Measurements from ENCODE around the gene VRK2.
"Not testable (repeated sequence)": the region's sequence is repeated elsewhere in the genome, so short reads cannot be mapped to it uniquely, and the experiment has no call there.

VRK2 gene

GRCh38 chr2:58158481-58158880 lies 111.9 kb downstream of the VRK2 start:
- Histone ChIP-seq H4K20me1 (ENCODE audit: low read depth, low read length) (no peaks in the 10 kb centered on the region), H3F3A (ENCODE audit: insufficient read depth) (no peaks in the 10 kb centered on the region), H3K4me2 (ENCODE audit: low read depth, low read length, poor library complexity, severe bottlenecking) (no peak overlapping the region), H3K9me3 (ENCODE audit: insufficient read depth, low read length) (no peaks in the 10 kb centered on the region), H3K4me3 (ENCODE audit: insufficient read depth, low read length, poor library complexity, severe bottlenecking) (no peak overlapping the region), H3K27ac (ENCODE audit: low read depth, low read length) (no peak overlapping the region), H3K27me3 (ENCODE audit: low read length) (no peaks in the 10 kb centered on the region), H3K36me3 (ENCODE audit: low read length) (peaks cover 50% of the 10 kb centered on the region), H3K9ac (ENCODE audit: low read length) (no peak overlapping the region), H3K79me2 (ENCODE audit: insufficient read depth, low read length) (no peaks in the 10 kb centered on the region), H3K9me2 (replicated peaks; ENCODE audit: insufficient read depth, low read length) (no peaks in the 10 kb centered on the region), H2AFZ (ENCODE audit: low read depth, low read length, severe bottlenecking) (no peak overlapping the region)
- TF ChIP-seq EZH2phosphoT487 (conservative IDR thresholded peaks at IDR 0.05; ENCODE audit: low read length): no peak
- no peak for TF ChIP-seq CTCF (IDR thresholded peaks at IDR 0.05; ENCODE audit: insufficient read depth, low read length, poor library complexity, severe bottlenecking)

- no peak overlapping the region for H3K27ac ChIP-seq (ENCODE audit: low read depth, low read length)
Measured at GRCh38 chr2:58163913-58164312, 117.3 kb downstream of the VRK2 start.

GRCh38 chr2:58168130-58168529 lies 121.5 kb downstream of the VRK2 start:
- not testable (repeated sequence) for H3K9me2 ChIP-seq (replicated peaks; ENCODE audit: insufficient read depth, low read length); H3K79me2 ChIP-seq (ENCODE audit: insufficient read depth, low read length); H4K20me1 ChIP-seq (ENCODE audit: low read depth, low read length); H3K4me2 ChIP-seq (ENCODE audit: low read depth, low read length, poor library complexity, severe bottlenecking); H3K36me3 ChIP-seq (ENCODE audit: low read length); H3K27ac ChIP-seq (ENCODE audit: low read depth, low read length); H3K4me3 ChIP-seq (ENCODE audit: insufficient read depth, low read length, poor library complexity, severe bottlenecking); H3K9ac ChIP-seq (ENCODE audit: low read length); H3K9me3 ChIP-seq (ENCODE audit: insufficient read depth, low read length); H3K27me3 ChIP-seq (ENCODE audit: low read length); H3F3A ChIP-seq (ENCODE audit: insufficient read depth); H2AFZ ChIP-seq (ENCODE audit: low read depth, low read length, severe bottlenecking)

More at GRCh38 chr2:58163913-58164312, 117.3 kb downstream of the VRK2 start:
- H3K27me3 ChIP-seq (ENCODE audit: low read length): no peaks in the 10 kb centered on the region
- H3K9ac ChIP-seq (ENCODE audit: low read length): no peak overlapping the region
- no peak for TF ChIP-seq CTCF (IDR thresholded peaks at IDR 0.05; ENCODE audit: insufficient read depth, low read length, poor library complexity, severe bottlenecking)
- TF ChIP-seq EZH2phosphoT487 (conservative IDR thresholded peaks at IDR 0.05; ENCODE audit: low read length): no peak
- H3K9me3 ChIP-seq (ENCODE audit: insufficient read depth, low read length): no peaks in the 10 kb centered on the region
- H3K79me2 ChIP-seq (ENCODE audit: insufficient read depth, low read length): no peaks in the 10 kb centered on the region
- H3K4me2 ChIP-seq (ENCODE audit: low read depth, low read length, poor library complexity, severe bottlenecking): no peak overlapping the region
- H3F3A ChIP-seq (ENCODE audit: insufficient read depth): 0 out of 2 replicates have a peak, but pooled peaks cover 3% of the 10 kb centered on the region
- H3K4me3 ChIP-seq (ENCODE audit: insufficient read depth, low read length, poor library complexity, severe bottlenecking): no peak overlapping the region
- no peaks in the 10 kb centered on the region for H4K20me1 ChIP-seq (ENCODE audit: low read depth, low read length)
- H3K36me3 ChIP-seq (ENCODE audit: low read length): peaks cover 37% of the 10 kb centered on the region
- no peak overlapping the region for H2AFZ ChIP-seq (ENCODE audit: low read depth, low read length, severe bottlenecking)
- H3K9me2 ChIP-seq (replicated peaks; ENCODE audit: insufficient read depth, low read length): no peaks in the 10 kb centered on the region

- not testable (repeated sequence) for H3K4me3 ChIP-seq (ENCODE audit: insufficient read depth, low read length, poor library complexity, severe bottlenecking); H3K79me2 ChIP-seq (ENCODE audit: insufficient read depth, low read length); H3K9me3 ChIP-seq (ENCODE audit: insufficient read depth, low read length); H3K4me2 ChIP-seq (ENCODE audit: low read depth, low read length, poor library complexity, severe bottlenecking); H2AFZ ChIP-seq (ENCODE audit: low read depth, low read length, severe bottlenecking); H4K20me1 ChIP-seq (ENCODE audit: low read depth, low read length); H3K27ac ChIP-seq (ENCODE audit: low read depth, low read length); H3K27me3 ChIP-seq (ENCODE audit: low read length); H3F3A ChIP-seq (ENCODE audit: insufficient read depth); H3K9me2 ChIP-seq (replicated peaks; ENCODE audit: insufficient read depth, low read length); H3K36me3 ChIP-seq (ENCODE audit: low read length); H3K9ac ChIP-seq (ENCODE audit: low read length)
Measured at GRCh38 chr2:58169845-58170244, 123.2 kb downstream of the VRK2 start.

GRCh38 chr2:58170334-58170933 lies 123.8 kb downstream of the VRK2 start:
- not testable (repeated sequence) for H3F3A ChIP-seq (ENCODE audit: insufficient read depth); H3K79me2 ChIP-seq (ENCODE audit: insufficient read depth, low read length); H3K27ac ChIP-seq (ENCODE audit: low read depth, low read length); H3K9me2 ChIP-seq (replicated peaks; ENCODE audit: insufficient read depth, low read length); H3K4me3 ChIP-seq (ENCODE audit: insufficient read depth, low read length, poor library complexity, severe bottlenecking); H3K36me3 ChIP-seq (ENCODE audit: low read length); H3K9me3 ChIP-seq (ENCODE audit: insufficient read depth, low read length); H3K27me3 ChIP-seq (ENCODE audit: low read length); H4K20me1 ChIP-seq (ENCODE audit: low read depth, low read length); H3K4me2 ChIP-seq (ENCODE audit: low read depth, low read length, poor library complexity, severe bottlenecking); H3K9ac ChIP-seq (ENCODE audit: low read length); H2AFZ ChIP-seq (ENCODE audit: low read depth, low read length, severe bottlenecking)

GRCh38 chr2:58171831-58172230 lies 125.2 kb downstream of the VRK2 start:
- H3K27me3 ChIP-seq (ENCODE audit: low read length); H3K9me3 ChIP-seq (ENCODE audit: insufficient read depth, low read length); H3K27ac ChIP-seq (ENCODE audit: low read depth, low read length); H3K79me2 ChIP-seq (ENCODE audit: insufficient read depth, low read length); H3K4me3 ChIP-seq (ENCODE audit: insufficient read depth, low read length, poor library complexity, severe bottlenecking); H3K4me2 ChIP-seq (ENCODE audit: low read depth, low read length, poor library complexity, severe bottlenecking); H4K20me1 ChIP-seq (ENCODE audit: low read depth, low read length); H2AFZ ChIP-seq (ENCODE audit: low read depth, low read length, severe bottlenecking); H3F3A ChIP-seq (ENCODE audit: insufficient read depth); H3K9ac ChIP-seq (ENCODE audit: low read length); H3K9me2 ChIP-seq (replicated peaks; ENCODE audit: insufficient read depth, low read length); H3K36me3 ChIP-seq (ENCODE audit: low read length): not testable (repeated sequence)

Measured in SU-DHL-6 (cell line).